Measurements from ENCODE around the gene TMOD2. TPM values are rescaled to one million over a fixed set of nuclear protein-coding genes. Genes with fewer than 3 reads are reported as not detected.

The TMOD2 gene
- total RNA-seq, 4 donors from 2014 or later, result 7.8 to 18.7 (median 9.5) TPM

DNA sequence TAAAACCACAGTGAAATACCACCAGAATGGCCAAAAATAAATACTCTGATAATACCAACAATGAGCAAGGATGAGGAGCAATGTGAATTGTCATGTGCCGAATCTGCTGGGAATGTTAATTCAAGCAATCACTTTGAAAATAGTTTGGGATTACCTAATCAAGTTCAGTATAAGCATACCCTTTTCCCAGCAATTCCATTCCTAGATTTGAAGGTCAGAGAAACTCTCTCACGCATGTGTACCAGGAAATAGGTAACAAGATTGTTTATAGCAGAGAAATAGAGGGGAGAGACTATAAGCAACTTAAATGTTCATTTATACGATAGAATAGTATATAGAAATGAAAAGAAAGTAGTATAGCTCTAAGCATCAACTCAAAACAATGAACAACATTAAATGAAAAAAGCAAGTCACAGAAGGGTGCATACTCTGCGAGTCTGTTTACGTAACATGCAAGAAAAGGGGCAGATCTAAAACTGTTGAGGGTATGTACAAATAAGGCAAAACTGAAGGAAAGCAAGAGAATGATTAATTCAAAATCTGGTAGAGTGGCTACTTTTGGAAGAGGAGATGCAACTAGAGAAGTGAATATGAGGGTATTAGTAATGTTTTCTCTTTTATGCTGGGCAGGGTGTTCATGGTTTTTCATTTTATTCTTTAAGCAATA, 105.5 kb downstream of the TMOD2 start:
- Histone ChIP-seq H3K36me3 (no peaks in the 10 kb centered on the region), H3K27ac (no peak overlapping the region), H3K4me1 (peaks cover 8% of the 10 kb centered on the region), H3K27me3 (no peaks in the 10 kb centered on the region), H3K9me3 (no peaks in the 10 kb centered on the region), H3K4me3 (no peak overlapping the region)
- TF ChIP-seq POLR2AphosphoS5 (IDR thresholded peaks at IDR 0.05) (no peak), POLR2A (IDR thresholded peaks at IDR 0.05) (no peak), EP300 (IDR thresholded peaks at IDR 0.05) (no peak)
- TF ChIP-seq, protein P1, sequence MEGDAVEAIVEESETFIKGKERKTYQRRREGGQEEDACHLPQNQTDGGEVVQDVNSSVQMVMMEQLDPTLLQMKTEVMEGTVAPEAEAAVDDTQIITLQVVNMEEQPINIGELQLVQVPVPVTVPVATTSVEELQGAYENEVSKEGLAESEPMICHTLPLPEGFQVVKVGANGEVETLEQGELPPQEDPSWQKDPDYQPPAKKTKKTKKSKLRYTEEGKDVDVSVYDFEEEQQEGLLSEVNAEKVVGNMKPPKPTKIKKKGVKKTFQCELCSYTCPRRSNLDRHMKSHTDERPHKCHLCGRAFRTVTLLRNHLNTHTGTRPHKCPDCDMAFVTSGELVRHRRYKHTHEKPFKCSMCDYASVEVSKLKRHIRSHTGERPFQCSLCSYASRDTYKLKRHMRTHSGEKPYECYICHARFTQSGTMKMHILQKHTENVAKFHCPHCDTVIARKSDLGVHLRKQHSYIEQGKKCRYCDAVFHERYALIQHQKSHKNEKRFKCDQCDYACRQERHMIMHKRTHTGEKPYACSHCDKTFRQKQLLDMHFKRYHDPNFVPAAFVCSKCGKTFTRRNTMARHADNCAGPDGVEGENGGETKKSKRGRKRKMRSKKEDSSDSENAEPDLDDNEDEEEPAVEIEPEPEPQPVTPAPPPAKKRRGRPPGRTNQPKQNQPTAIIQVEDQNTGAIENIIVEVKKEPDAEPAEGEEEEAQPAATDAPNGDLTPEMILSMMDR (IDR thresholded peaks at IDR 0.05), result no peak
- DNase-seq (ENCODE audit: low spot score in 2 of 2), result no peak
- 87% methylated on average over 5 of the region's 5 CpGs for WGBS

GRCh38 chr15:51861557-51862359, 110.4 kb downstream of the TMOD2 start:
- no peaks in the 10 kb centered on the region for H3K27me3 ChIP-seq

GRCh38 chr15:51863131-51863530, 111.7 kb downstream of the TMOD2 start:
- DNase-seq (ENCODE audit: low spot score in 2 of 2), result no peak
- Histone ChIP-seq H3K27ac (no peak overlapping the region), H3K4me1 (no peaks in the 10 kb centered on the region), H3K36me3 (peaks cover 19% of the 10 kb centered on the region), H3K27me3 (no peaks in the 10 kb centered on the region), H3K9me3 (no peaks in the 10 kb centered on the region), H3K4me3 (no peak overlapping the region)
- 98% methylated on average over 2 of the region's 2 CpGs for WGBS
- no peak for TF ChIP-seq EP300 (IDR thresholded peaks at IDR 0.05)
- no peak for TF ChIP-seq POLR2A (IDR thresholded peaks at IDR 0.05)
- no peak for TF ChIP-seq POLR2AphosphoS5 (IDR thresholded peaks at IDR 0.05)

More at GRCh38 chr15:51861557-51862359, 110.4 kb downstream of the TMOD2 start:
- Histone ChIP-seq H3K4me1 (no peaks in the 10 kb centered on the region), H3K9me3 (no peaks in the 10 kb centered on the region), H3K27ac (no peak overlapping the region), H3K4me3 (no peak overlapping the region), H3K36me3 (peaks cover 14% of the 10 kb centered on the region)
- no peak for TF ChIP-seq POLR2AphosphoS5 (IDR thresholded peaks at IDR 0.05)
- TF ChIP-seq POLR2A (IDR thresholded peaks at IDR 0.05), result no peak
- no peak for TF ChIP-seq EP300 (IDR thresholded peaks at IDR 0.05)
- TF ChIP-seq, protein P1 (IDR thresholded peaks at IDR 0.05), result no peak
- DNase-seq (ENCODE audit: low spot score in 2 of 2), result no peak
- 76% methylated on average over 10 of the region's 10 CpGs for WGBS

DNA sequence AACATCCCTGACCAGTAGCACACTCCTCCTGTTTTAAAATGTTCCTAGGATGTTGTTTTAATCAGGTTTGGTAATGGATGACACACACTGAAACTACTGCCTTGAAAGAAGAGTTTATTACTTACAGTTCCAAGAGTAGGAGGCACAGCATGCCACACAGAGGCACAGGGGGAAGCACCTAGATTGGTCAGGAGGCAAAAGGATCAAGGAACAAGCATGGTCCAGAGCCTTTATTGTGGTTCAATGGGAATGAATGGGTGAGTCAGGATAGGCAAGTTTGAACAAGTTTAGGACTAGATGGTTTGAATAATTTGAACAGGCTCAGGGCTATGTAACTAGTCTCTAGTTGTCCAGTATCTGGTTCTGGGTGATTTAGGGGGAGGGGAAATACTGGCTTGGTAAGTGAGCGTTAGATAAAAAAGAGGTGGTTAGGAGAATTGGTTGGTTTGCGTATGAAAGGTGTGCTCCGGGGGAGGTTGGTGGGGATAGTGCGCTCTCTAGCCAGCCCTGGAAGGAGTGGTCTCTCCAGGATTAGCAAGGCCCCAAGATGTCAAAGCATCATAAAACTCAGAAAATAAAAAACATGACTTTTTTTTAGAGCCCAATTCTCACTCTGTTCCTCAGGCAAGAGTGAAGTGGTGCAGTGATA, 113.1 kb downstream of the TMOD2 start:
- WGBS, result 93% methylated on average over 4 of the region's 4 CpGs

GRCh38 chr15:51865317-51865716, 113.9 kb downstream of the TMOD2 start:
- peaks cover 7% of the 10 kb centered on the region for H3K4me1 ChIP-seq
- DNase-seq (ENCODE audit: low spot score in 2 of 2), result no peak
- H3K4me3 ChIP-seq, result no peak overlapping the region
- peaks cover 24% of the 10 kb centered on the region for H3K36me3 ChIP-seq
- H3K27ac ChIP-seq, result no peak overlapping the region
- no peaks in the 10 kb centered on the region for H3K27me3 ChIP-seq
- TF ChIP-seq EP300 (IDR thresholded peaks at IDR 0.05) (no peak), POLR2AphosphoS5 (IDR thresholded peaks at IDR 0.05) (no peak), POLR2A (IDR thresholded peaks at IDR 0.05) (no peak)
- TF ChIP-seq, protein P1 (IDR thresholded peaks at IDR 0.05), result no peak
- WGBS, result 90% methylated on average over 1 of the region's 1 CpG
- H3K9me3 ChIP-seq, result no peaks in the 10 kb centered on the region

More for the DNA sequence above, 113.1 kb downstream of the TMOD2 start:
- Histone ChIP-seq H3K36me3 (peaks cover 19% of the 10 kb centered on the region), H3K27me3 (no peaks in the 10 kb centered on the region), H3K4me3 (no peak overlapping the region), H3K9me3 (no peaks in the 10 kb centered on the region), H3K4me1 (peaks cover 7% of the 10 kb centered on the region), H3K27ac (no peak overlapping the region)
- DNase-seq (ENCODE audit: low spot score in 2 of 2), result no peak
- TF ChIP-seq POLR2A (IDR thresholded peaks at IDR 0.05) (no peak), POLR2AphosphoS5 (IDR thresholded peaks at IDR 0.05) (no peak), EP300 (IDR thresholded peaks at IDR 0.05) (no peak)
- TF ChIP-seq, protein P1 (IDR thresholded peaks at IDR 0.05), result no peak

Other genes starting within 250 kb of the TMOD2 start
- gene DMXL2, start 128.8 kb upstream of the TMOD2 start, total RNA-seq, result 10 to 100 TPM in 2 of 4 donors, 1 to 10 TPM in 2; 4.1 to 32.9 (median 8.3) TPM
- not detected for gene SCG3, start 70.1 kb upstream of the TMOD2 start, total RNA-seq
- 10 to 100 TPM in 2 of 4 donors, 1 to 10 TPM in 2; 8.8 to 16.1 (median 10.2) TPM for gene LYSMD2, start 13.9 kb upstream of the TMOD2 start, total RNA-seq
- gene TMOD3, start 78.1 kb downstream of the TMOD2 start, total RNA-seq, result 10 to 100 TPM; 31.2 to 37.4 (median 36.7) TPM
- gene LEO1, start 220.2 kb downstream of the TMOD2 start, total RNA-seq, result 10 to 100 TPM; 26.2 to 30.2 (median 28.4) TPM

All from suprapubic skin (tissue), 4 donors.